Stomach (tissue), 9 donors: ENCODE data around the gene MAP2K1. TPM values are rescaled to one million over a fixed set of nuclear protein-coding genes. Genes with fewer than 3 reads are reported as not detected.
"Not testable (repeated sequence)": the region's sequence is repeated elsewhere in the genome, so short reads cannot be mapped to it uniquely, and the experiment has no call there.

ENCODE experiments used
- DNase-seq, 2 donors: peaks; one replicate each; pipeline versions ENCODE4 v3.0.0 to v3.0.0-alpha.2; 2013 to 2019
- H3K27ac ChIP-seq, 5 donors: fragments of 200-600 bp in 4 of 5; sonication (generic) in 4 of 5; one replicate each; pipeline ENCODE4 v1.5.1; 2013 to 2019; ENCODE audit warnings: mild to moderate bottlenecking in 1 of 5, moderate library complexity in 1 of 5
- H3K27me3 ChIP-seq, 3 donors: fragments of 200-600 bp; sonication (generic); one replicate each; pipeline ENCODE4 v1.5.1; 2017 to 2019; ENCODE audit warnings: mixed run types in 1 of 3
- H3K36me3 ChIP-seq, 4 donors: fragments of 200-600 bp; sonication (generic); 1 replicate in 3 of 4; 2 replicates in 1 of 4; pipeline ENCODE4 v1.5.1; 2016 to 2019
- H3K4me1 ChIP-seq, 4 donors: fragments of 200-600 bp; sonication (generic); one replicate each; pipeline ENCODE4 v1.5.1; 2016 to 2019
- H3K4me3 ChIP-seq, 4 donors: fragments of 200-600 bp; sonication (generic) in 3 of 4; one replicate each; pipeline ENCODE4 v1.5.1; 2016 to 2019; ENCODE audit warnings: mild to moderate bottlenecking in 1 of 4
- H3K9me3 ChIP-seq, 4 donors: fragments of 200-600 bp; sonication (generic); one replicate each; pipeline ENCODE4 v1.5.1; 2016 to 2019
- EP300 ChIP-seq: sonication (generic); formaldehyde crosslinking; IDR thresholded peaks from one replicate; pipeline ENCODE4 v1.6.1; 2017; ENCODE audit warnings: antibody characterized with exemption
- POLR2A ChIP-seq, 4 donors: fragments of 450-650 bp; IDR thresholded peaks; one replicate each; pipeline ENCODE4 v1.6.1; 2016; ENCODE audit warnings: antibody characterized with exemption in 4 of 4, control low read depth in 2 of 4, mild to moderate bottlenecking in 1 of 4, moderate library complexity in 1 of 4
- POLR2AphosphoS5 ChIP-seq, 3 donors: sonication (generic); formaldehyde crosslinking; IDR thresholded peaks; one replicate each; pipeline ENCODE4 v1.6.1; 2016; ENCODE audit warnings: antibody characterized with exemption in 3 of 3
- WGBS, 5 donors: extraction: QIAGEN DNeasy Blood & Tissue Kit in 3 of 5; methylation state at CpG; one replicate each; pipeline versions ENCODE4 v1.1.5 to v1.1.7; 2013 to 2018; 5-methylcytosine and 5-hydroxymethylcytosine counted together
- intact Hi-C: fragments of 100-400 bp; cut with DNase I; formaldehyde crosslinking; loops from one replicate; pipeline ENCODE4 v1.15.1; 2023; ENCODE audit warnings: low total_unique reads
- polyA plus RNA-seq, 3 donors: library from polyadenylated mRNA; stranded (reverse); fragments of 200-250 nt; gene quantifications; one replicate each; pipeline ENCODE4 v1.2.3, GENCODE V29; 2013
- total RNA-seq, 5 donors: library from RNA; depleted of rRNA; stranded (reverse); fragments of >200 nt; gene quantifications; one replicate each; pipeline versions ENCODE4 v1.1.0 to v1.2.3, GENCODE V29; 2014 to 2016
- TF ChIP-seq, protein P1 (sequence below), 7 experiments: fragments of 450-650 bp in 4 of 7; fragments of 200-600 bp in 3 of 7; sonication (generic) in 3 of 7; IDR thresholded peaks; one replicate each; pipeline ENCODE4 v1.5.1; 2016 to 2019; ENCODE audit warnings: antibody characterized with exemption in 7 of 7, control low read depth in 2 of 7, mild to moderate bottlenecking in 1 of 7
- donor health status: healthy with polysubstance abuse.
- donor health status: Bipolar disorder and iron deficiency.
- donor health status: healthy.

Gene MAP2K1
- total and polyA plus RNA-seq, 8 donors = 20.1 to 123 (median 26.0) TPM

DNA sequence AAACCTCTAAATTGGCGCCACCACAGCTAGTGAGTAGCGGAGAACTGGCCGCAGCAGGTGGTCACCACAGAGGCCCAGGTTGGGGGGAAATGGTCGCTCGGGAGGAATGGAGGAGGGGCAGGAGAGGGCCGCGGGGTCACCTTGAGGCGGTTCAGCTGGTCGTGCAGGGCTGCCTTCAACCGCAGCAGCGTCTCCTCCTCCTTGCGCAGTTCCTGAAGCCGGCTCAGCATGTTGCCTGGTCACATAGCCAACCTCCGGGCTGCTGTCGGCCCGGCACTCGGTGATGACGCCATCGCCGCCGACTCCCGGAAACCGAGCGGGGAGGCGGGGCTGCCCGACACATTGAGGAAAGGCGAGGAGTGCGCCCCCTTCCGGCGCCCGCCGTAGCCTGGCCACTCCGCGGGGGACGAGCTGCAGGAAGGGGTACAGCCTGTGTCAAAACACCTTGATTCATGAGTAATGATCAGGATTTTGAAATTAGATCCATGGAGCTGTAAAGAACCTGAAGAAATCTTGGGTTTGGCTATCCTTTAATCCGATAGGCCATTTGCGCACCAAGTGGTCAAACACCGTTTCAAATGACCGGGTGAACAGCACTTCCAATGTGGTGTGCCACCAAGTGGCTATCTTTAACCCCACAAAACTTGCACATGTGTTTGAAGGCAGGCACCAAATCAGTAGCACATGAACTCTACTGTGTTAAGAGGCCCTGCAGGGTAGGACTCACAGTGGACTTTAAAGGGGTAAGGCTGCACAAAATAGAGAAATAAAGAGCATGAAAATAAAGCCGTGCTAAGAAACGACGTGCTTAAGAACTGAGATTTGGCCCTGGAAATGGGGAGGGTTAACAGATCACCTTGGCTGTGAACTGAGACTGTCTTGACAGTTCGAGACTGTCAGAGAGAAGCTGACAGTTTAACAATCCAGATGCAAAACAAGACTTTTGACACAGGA lies 111.1 kb downstream of the MAP2K1 start, which contains the start of gene SNAPC5:
SNAPC5 (minus strand) TSS at position 261 of the 954 bp plus-strand sequence; CDS start at position 230, 31 bp downstream.
- Histone ChIP-seq H3K9me3 (no peaks in the 10 kb centered on the region), H3K36me3 (peaks cover 44 to 79% (median 79%) of the 10 kb centered on the region in 4 donors), H3K4me1 (peaks cover 14 to 85% (median 40%) of the 10 kb centered on the region in 4 donors), H3K27me3 (no peaks in the 10 kb centered on the region), H3K4me3 (peak within 1 kb of the TSS; percentile 71 to 92 (median 86)), H3K27ac (peak within 1 kb of the TSS; percentile 87 to 92 (median 90))
- intact Hi-C loops = loop anchor here (5.0 kb wide), 1 partner anchor 110 kb away; the partner anchor contains the start of gene MAP2K1
- DNase-seq = peak; percentile 99
- WGBS, 5 donors = 5 to 7% (median 7%) methylated on average over 32 to 43 of the region's 43 CpGs
- TF ChIP-seq, protein P1, sequence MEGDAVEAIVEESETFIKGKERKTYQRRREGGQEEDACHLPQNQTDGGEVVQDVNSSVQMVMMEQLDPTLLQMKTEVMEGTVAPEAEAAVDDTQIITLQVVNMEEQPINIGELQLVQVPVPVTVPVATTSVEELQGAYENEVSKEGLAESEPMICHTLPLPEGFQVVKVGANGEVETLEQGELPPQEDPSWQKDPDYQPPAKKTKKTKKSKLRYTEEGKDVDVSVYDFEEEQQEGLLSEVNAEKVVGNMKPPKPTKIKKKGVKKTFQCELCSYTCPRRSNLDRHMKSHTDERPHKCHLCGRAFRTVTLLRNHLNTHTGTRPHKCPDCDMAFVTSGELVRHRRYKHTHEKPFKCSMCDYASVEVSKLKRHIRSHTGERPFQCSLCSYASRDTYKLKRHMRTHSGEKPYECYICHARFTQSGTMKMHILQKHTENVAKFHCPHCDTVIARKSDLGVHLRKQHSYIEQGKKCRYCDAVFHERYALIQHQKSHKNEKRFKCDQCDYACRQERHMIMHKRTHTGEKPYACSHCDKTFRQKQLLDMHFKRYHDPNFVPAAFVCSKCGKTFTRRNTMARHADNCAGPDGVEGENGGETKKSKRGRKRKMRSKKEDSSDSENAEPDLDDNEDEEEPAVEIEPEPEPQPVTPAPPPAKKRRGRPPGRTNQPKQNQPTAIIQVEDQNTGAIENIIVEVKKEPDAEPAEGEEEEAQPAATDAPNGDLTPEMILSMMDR (IDR thresholded peaks at IDR 0.05) = peak in 6 of 7 experiments; percentile 62 to 99 (median 97)
- TF ChIP-seq POLR2A (IDR thresholded peaks at IDR 0.05) (peak in 2 of 4 donors; percentile 6 to 25), POLR2AphosphoS5 (IDR thresholded peaks at IDR 0.05) (peak; percentile 90 to 99 (median 95)), EP300 (no peak)

DNA sequence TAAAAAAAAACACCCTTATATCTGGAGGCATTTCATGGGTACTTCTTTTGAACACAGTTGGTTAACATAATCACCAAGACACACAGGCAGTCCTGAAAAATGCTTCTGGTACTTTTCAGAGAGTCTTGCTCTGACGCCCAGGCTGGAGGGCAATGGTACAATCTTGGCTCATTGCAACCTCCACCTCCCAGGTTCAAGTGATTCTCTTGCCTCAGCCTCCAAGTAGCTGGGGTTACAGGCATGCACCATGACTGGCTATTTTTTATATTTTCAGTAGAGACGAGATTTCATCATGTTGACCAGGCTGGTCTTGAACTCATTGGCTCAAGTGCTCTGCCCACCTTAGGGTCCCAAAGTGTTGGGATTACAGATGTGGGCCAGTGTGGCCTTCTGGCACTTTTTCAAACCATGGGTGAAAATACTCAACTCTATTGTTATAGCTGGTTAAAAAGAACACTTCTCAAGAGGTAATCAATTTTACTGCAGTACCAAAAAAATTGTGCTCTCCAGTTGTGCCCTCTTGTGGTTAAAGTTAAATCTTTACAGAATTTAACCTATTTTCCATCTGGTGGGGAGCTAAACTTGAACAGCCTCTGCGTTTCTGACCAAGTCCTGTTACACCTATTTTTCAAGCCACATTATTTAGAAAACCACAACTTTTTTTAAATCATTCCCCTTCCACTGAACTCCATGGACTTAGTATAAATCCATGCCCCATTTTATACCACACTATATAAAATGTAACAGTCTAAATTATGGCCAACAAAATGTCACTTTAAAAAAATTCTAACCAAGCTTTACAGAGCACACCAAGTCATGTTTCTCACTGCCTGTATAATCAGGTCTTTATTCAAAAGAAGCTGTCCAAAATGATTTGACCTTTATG lies 112.0 kb downstream of the MAP2K1 start:
- 28 to 50% (median 45%) methylated on average over 3 of the region's 3 CpGs for WGBS, 5 donors
- DNase-seq = peak in 1 of 2 donors; percentile 57
- intact Hi-C loops = loop anchor here (5.0 kb wide), 1 partner anchor 111 kb away; the partner anchor contains the start of gene MAP2K1
- H3K27ac ChIP-seq = peak overlapping the region; percentile 36 to 92 (median 90)
- H3K36me3 ChIP-seq = peaks cover 45 to 75% (median 75%) of the 10 kb centered on the region in 4 donors
- H3K27me3 ChIP-seq = no peaks in the 10 kb centered on the region
- H3K9me3 ChIP-seq = no peaks in the 10 kb centered on the region
- TF ChIP-seq POLR2A (IDR thresholded peaks at IDR 0.05) (no peak), EP300 (no peak), POLR2AphosphoS5 (IDR thresholded peaks at IDR 0.05) (no peak)
- TF ChIP-seq, protein P1 (IDR thresholded peaks at IDR 0.05) = peak in 1 of 7 experiments; percentile 24
- no peak overlapping the region for H3K4me3 ChIP-seq
- H3K4me1 ChIP-seq = peaks cover 23 to 91% (median 50%) of the 10 kb centered on the region in 4 donors

DNA sequence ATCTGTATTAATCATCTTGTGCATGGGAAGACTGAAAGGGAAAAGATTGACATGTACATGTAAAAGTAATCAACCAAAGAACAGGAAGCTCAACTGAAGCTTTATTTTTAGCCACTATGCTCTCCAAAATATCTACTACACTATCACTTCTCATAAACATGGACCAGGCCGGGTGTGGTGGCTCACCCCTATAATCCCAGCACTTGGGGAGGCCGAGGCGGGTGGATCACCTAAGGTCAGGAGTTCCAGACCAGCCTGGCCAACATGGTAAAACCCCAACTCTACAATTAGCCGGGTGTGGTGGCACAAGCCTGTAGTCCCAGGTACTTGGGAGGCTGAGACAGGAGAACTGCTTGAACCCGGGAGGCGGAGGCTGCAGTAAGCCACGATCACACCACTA lies 113.6 kb downstream of the MAP2K1 start:
- H3K9me3 ChIP-seq, H3K27ac ChIP-seq, H3K4me3 ChIP-seq, H3K27me3 ChIP-seq, intact Hi-C loops, DNase-seq: not testable (repeated sequence)
- WGBS, 5 donors = 78 to 89% (median 86%) methylated on average over 7 of the region's 7 CpGs
- peaks cover 24 to 77% (median 51%) of the 10 kb centered on the region in 4 donors for H3K4me1 ChIP-seq
- peaks cover 45 to 59% (median 59%) of the 10 kb centered on the region in 4 donors for H3K36me3 ChIP-seq

DNA sequence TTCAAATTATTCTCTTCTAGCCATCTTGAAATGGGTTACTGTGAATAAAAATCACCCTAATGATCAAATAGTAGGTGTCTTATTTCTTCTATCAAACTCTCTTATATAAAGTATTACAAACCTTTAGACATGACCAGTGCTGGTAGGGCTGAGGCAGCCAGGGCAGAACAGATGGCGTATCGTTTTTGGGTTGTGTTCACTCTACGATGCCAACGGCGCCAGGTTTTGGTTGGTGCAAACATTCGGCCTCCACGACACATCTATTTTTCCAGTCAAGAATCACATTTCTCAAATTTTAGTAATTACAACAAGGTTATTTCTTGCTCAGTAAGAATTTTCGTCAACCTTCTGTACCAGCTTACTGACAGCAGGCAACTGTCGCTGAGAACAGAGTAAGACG lies 115.8 kb downstream of the MAP2K1 start:
- H3K36me3 ChIP-seq = peaks cover 45 to 55% (median 54%) of the 10 kb centered on the region in 4 donors
- H3K27ac ChIP-seq = peak overlapping the region in 1 of 5 donors; percentile 13
- H3K27me3 ChIP-seq = no peaks in the 10 kb centered on the region
- H3K9me3 ChIP-seq = no peaks in the 10 kb centered on the region
- TF ChIP-seq POLR2A (IDR thresholded peaks at IDR 0.05) = no peak
- TF ChIP-seq, protein P1 (IDR thresholded peaks at IDR 0.05) = no peak
- TF ChIP-seq POLR2AphosphoS5 (IDR thresholded peaks at IDR 0.05) = no peak
- H3K4me3 ChIP-seq = peak overlapping the region in 3 of 4 donors; percentile 74 to 96 (median 76)
- WGBS, 5 donors = 52 to 60% (median 59%) methylated on average over 10 of the region's 10 CpGs
- no peak for DNase-seq
- H3K4me1 ChIP-seq = peaks cover 18 to 69% (median 47%) of the 10 kb centered on the region in 4 donors
- intact Hi-C loops = no loop called here

DNA sequence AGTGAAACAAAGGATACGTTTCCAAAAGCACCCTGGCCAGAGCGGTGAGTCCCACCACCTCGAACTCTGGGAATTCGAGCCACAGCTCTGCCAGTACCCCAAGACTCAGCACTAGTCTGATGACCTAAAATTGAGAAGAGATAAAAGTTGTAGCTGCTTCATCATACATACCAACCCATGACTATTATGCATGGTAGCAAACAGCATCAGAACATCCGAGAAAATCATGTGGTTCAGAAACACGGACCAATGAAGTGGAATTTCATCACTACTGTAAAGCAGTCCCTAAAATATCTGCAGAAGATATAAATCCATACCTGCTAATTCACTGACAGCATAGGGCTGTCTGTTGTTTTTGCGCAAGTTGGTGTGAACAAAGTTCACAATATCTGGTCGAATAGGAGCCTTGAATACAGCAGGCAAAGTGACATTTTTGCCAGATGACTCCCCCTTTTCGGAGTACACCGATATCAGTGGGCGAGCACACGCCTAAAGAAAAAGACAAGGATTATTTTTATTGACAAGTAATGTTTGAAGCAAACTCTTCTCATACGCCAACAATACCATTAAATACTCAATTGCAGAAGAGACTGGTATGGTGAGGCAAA lies 116.4 kb downstream of the MAP2K1 start:
- H3K9me3 ChIP-seq, DNase-seq, H3K27me3 ChIP-seq, intact Hi-C loops: not testable (repeated sequence)
- Histone ChIP-seq H3K4me1 (peaks cover 18 to 64% (median 43%) of the 10 kb centered on the region in 4 donors), H3K4me3 (peak overlapping the region; percentile 63 to 96 (median 75)), H3K27ac (peak overlapping the region in 4 of 5 donors; percentile 91 to 96 (median 94)), H3K36me3 (peaks cover 44 to 52% (median 52%) of the 10 kb centered on the region in 4 donors)
- 25 to 42% (median 32%) methylated on average over 13 of the region's 13 CpGs for WGBS, 5 donors
